A549 (cell line): ENCODE measurements around the gene EXO1. TPM values are rescaled to one million over a fixed set of nuclear protein-coding genes. Genes with fewer than 3 reads are reported as not detected.

Source experiments
- ATAC-seq, 2 experiments: fragments of 200-7000 bp in 1 of 2; fragments of >200 bp in 1 of 2; cut with Nextera tagmentation in 1 of 2; cut with Tn5 transposase in 1 of 2; 3 replicates each; pipeline versions ENCODE4 v1.8.0 to v1.9.1; 2018 to 2020; ENCODE audit warnings: mild to moderate bottlenecking in 1 of 2, moderate library complexity in 1 of 2
- CTCF ChIA-PET: fragments of 300-600 bp; sonication (Branson Sonifier 250); formaldehyde crosslinking; extraction: SDS; loops from one replicate; lab custom pipeline; 2021; ENCODE audit warnings: antibody characterized with exemption, inconsistent platforms; lab: Yijun Ruan, JAX
- POLR2A ChIA-PET: fragments of 350-600 bp; formaldehyde crosslinking; extraction: SDS; loops from one replicate; lab custom pipeline; 2021; ENCODE audit warnings: antibody characterized with exemption, inconsistent platforms; lab: Yijun Ruan, JAX
- DNase-seq, 2 experiments: peaks; one replicate each; pipeline versions ENCODE4 v3.0.0 to v3.0.0-alpha.2; 2011 to 2016; ENCODE audit warnings: low read depth in 1 of 2, low spot score in 1 of 2
- FAIRE-seq: peaks from 2 replicates; lab custom pipeline; 2011; peaks lifted over from hg19 to GRCh38; lab: Jason Lieb, UNC
- H3K27ac ChIP-seq, 2 experiments: fragments of >200 bp; sonication (Bioruptor Twin); formaldehyde crosslinking; 3 replicates each; pipeline ENCODE4 v1.5.1; 2016 to 2017
- H3K4me1 ChIP-seq: fragments of >200 bp; sonication (Bioruptor Twin); formaldehyde crosslinking; 3 replicates; pipeline ENCODE4 v1.6.1; 2016
- H3K4me2 ChIP-seq: fragments of >200 bp; sonication (Bioruptor Twin); formaldehyde crosslinking; 3 replicates; pipeline ENCODE4 v1.6.1; 2016
- H3K4me3 ChIP-seq: fragments of >200 bp; sonication (Bioruptor Twin); formaldehyde crosslinking; 3 replicates; pipeline ENCODE4 v1.5.1; 2016
- H3K9me3 ChIP-seq: fragments of >200 bp; sonication (Bioruptor Twin); formaldehyde crosslinking; 3 replicates; pipeline ENCODE4 v1.6.1; 2016
- CBX8 ChIP-seq: fragments of 200-600 bp; sonication (generic); IDR thresholded peaks from 2 replicates; pipeline ENCODE4 v1.6.1; 2016
- CEBPB ChIP-seq, 2 experiments: fragments of >200 bp in 1 of 2; sonication (Bioruptor Twin) in 1 of 2; formaldehyde crosslinking in 1 of 2; IDR thresholded peaks; 2 replicates each; pipeline ENCODE4 v1.6.1; 2012 to 2016
- EP300 ChIP-seq, 2 experiments: fragments of >200 bp; sonication (Bioruptor Twin); formaldehyde crosslinking; IDR thresholded peaks; 2 replicates in 1 of 2; 3 replicates in 1 of 2; pipeline ENCODE4 v1.6.1; 2016 to 2017
- FOSB ChIP-seq: fragments of 250-450 bp; sonication (Bioruptor Pico); IDR thresholded peaks from 2 replicates; pipeline ENCODE4 v1.5.0; 2020; ENCODE audit warnings: mild to moderate bottlenecking, moderate library complexity
- FOXS1 ChIP-seq: fragments of 250-450 bp; sonication (Bioruptor Pico); IDR thresholded peaks from 2 replicates; pipeline ENCODE4 v1.5.0; 2020; ENCODE audit warnings: mild to moderate bottlenecking, moderate library complexity
- HDAC2 ChIP-seq: fragments of 200-600 bp; sonication (generic); IDR thresholded peaks from 2 replicates; pipeline ENCODE4 v1.6.1; 2016
- HOXB13 ChIP-seq: fragments of 250-450 bp; sonication (Bioruptor Pico); IDR thresholded peaks from 2 replicates; pipeline ENCODE4 v1.5.0; 2020; ENCODE audit warnings: low read depth, mild to moderate bottlenecking, moderate library complexity
- JUN ChIP-seq, 2 experiments: fragments of >200 bp; sonication (Bioruptor Twin); formaldehyde crosslinking; IDR thresholded peaks; 2 replicates in 1 of 2; 3 replicates in 1 of 2; pipeline ENCODE4 v1.6.1; 2016 to 2017
- JUNB ChIP-seq: fragments of >200 bp; sonication (Bioruptor Twin); formaldehyde crosslinking; IDR thresholded peaks from 2 replicates; pipeline ENCODE4 v1.6.1; 2016
- KDM1A ChIP-seq: fragments of 200-600 bp; sonication (generic); IDR thresholded peaks from 2 replicates; pipeline ENCODE4 v1.6.1; 2016; ENCODE audit warnings: low read depth, mild to moderate bottlenecking
- MAZ ChIP-seq: fragments of 150-350 bp; IDR thresholded peaks from 2 replicates; pipeline ENCODE4 v1.6.1; 2014; ENCODE audit warnings: antibody characterized with exemption, low read depth, low read length, borderline replicate concordance
- MYC ChIP-seq: IDR thresholded peaks from 2 replicates; pipeline ENCODE4 v1.6.1; 2012; ENCODE audit warnings: mild to moderate bottlenecking, inconsistent platforms, low read length, improper control_type of control experiment, borderline replicate concordance
- NR3C1 ChIP-seq: fragments of >200 bp; sonication (Bioruptor Twin); formaldehyde crosslinking; IDR thresholded peaks from 3 replicates; pipeline ENCODE4 v1.6.1; 2017
- PHF8 ChIP-seq: fragments of 200-600 bp; sonication (generic); IDR thresholded peaks from 2 replicates; pipeline ENCODE4 v1.6.1; 2016; ENCODE audit warnings: low read depth, mild to moderate bottlenecking, antibody characterized with exemption, moderate library complexity, borderline replicate concordance
- POLR2A ChIP-seq: IDR thresholded peaks from 2 replicates; pipeline ENCODE4 v1.6.1; 2012; ENCODE audit warnings: mild to moderate bottlenecking, low read length
- POLR2AphosphoS2 ChIP-seq: conservative IDR thresholded peaks from 2 replicates; pipeline ENCODE4 v1.6.1; 2012; ENCODE audit warnings: low read length, improper control_type of control experiment, inconsistent platforms
- RAD21 ChIP-seq, 2 experiments: fragments of >200 bp in 1 of 2; sonication (Bioruptor Twin) in 1 of 2; formaldehyde crosslinking in 1 of 2; IDR thresholded peaks in 1 of 2; conservative IDR thresholded peaks in 1 of 2; 2 replicates in 1 of 2; 3 replicates in 1 of 2; pipeline ENCODE4 v1.6.1; 2012 to 2018; ENCODE audit warnings: inconsistent platforms in 1 of 2
- RNF2 ChIP-seq: fragments of 200-600 bp; sonication (generic); IDR thresholded peaks from 2 replicates; pipeline ENCODE4 v1.6.1; 2016; ENCODE audit warnings: low read depth, mild to moderate bottlenecking, antibody characterized with exemption, moderate library complexity, borderline replicate concordance
- TFCP2L1 ChIP-seq: fragments of 250-450 bp; sonication (Bioruptor Pico); IDR thresholded peaks from 2 replicates; pipeline ENCODE4 v1.5.0; 2021; ENCODE audit warnings: mild to moderate bottlenecking
- ZC3H11A ChIP-seq: fragments of 450-650 bp; IDR thresholded peaks from 2 replicates; pipeline ENCODE4 v1.6.1; 2014; ENCODE audit warnings: antibody characterized with exemption, mild to moderate bottlenecking
- WGBS: methylation state at CpG from one replicate; pipeline ENCODE4 v1.1.6; 2017; ENCODE audit errors: missing lambda C conversion rate; 5-methylcytosine and 5-hydroxymethylcytosine counted together
- polyA plus RNA-seq, 4 experiments: library from polyadenylated mRNA; depleted of rRNA in 3 of 4; stranded (reverse); fragments of >200 nt; fragmentation: RNase III in 1 of 4; extraction: RNeasy Plus Mini Kit Qiagen cat#74134 plus additional on column Dnase treatment in 1 of 4; gene quantifications; 2 replicates in 3 of 4; 3 replicates in 1 of 4; pipeline ENCODE4 v1.2.3, GENCODE V29; 2011 to 2017
- TF ChIP-seq, protein P1 (sequence below): fragments of 200-600 bp; sonication (generic); IDR thresholded peaks from 2 replicates; pipeline ENCODE4 v1.6.1; 2016; ENCODE audit warnings: antibody characterized with exemption, mild to moderate bottlenecking, moderate library complexity
- TF ChIP-seq, protein P2 (sequence below): IDR thresholded peaks from 2 replicates; pipeline ENCODE4 v1.6.1; 2012
- TF ChIP-seq, protein P3 (sequence below): IDR thresholded peaks from 2 replicates; pipeline ENCODE4 v1.6.1; 2012; ENCODE audit warnings: low read depth, borderline replicate concordance
- TF ChIP-seq, protein P4 (sequence below): fragments of >200 bp; sonication (Bioruptor Twin); formaldehyde crosslinking; IDR thresholded peaks from 2 replicates; pipeline ENCODE4 v1.6.1; 2016

EXO1 gene
- polyA plus RNA-seq, 2 of the 4 experiments (the other 2 are of a cell fraction): 23.0 to 33.1 TPM

DNA sequence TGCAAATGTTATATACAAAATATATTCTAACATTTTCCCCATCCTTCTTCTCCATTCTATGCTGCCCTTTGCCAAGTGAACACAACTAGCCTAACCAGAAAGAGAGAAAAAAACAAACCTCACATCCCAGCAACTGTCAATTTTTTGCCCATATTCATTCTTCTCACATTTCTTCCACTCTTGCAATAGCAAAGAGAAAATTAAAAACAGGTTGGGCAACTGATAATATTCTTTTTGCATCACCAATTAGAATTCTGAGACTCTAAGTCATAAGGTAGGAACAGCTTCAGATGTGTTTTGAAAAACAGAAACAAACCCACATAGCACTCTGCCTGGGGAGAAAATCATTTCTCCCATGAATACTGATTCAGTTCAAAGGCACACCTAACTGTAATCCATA, 25.2 kb upstream of the EXO1 start:
- ATAC-seq (no peak), DNase-seq (no peak), FAIRE-seq (no peak)
- H3K27ac ChIP-seq: no peak overlapping the region
- ChIA-PET CTCF (interaction anchor here (1.3 kb wide), 1 partner anchor 211 kb away, joined by 4 read pairs; no protein-coding TSS in a partner anchor), POLR2A (no interaction called here)
- no peak overlapping the region for H3K4me2 ChIP-seq
- H3K4me1 ChIP-seq: peaks cover 8% of the 10 kb centered on the region; the same call in 2 of the 3 replicates
- no peak overlapping the region for H3K4me3 ChIP-seq
- TF ChIP-seq, protein P1, sequence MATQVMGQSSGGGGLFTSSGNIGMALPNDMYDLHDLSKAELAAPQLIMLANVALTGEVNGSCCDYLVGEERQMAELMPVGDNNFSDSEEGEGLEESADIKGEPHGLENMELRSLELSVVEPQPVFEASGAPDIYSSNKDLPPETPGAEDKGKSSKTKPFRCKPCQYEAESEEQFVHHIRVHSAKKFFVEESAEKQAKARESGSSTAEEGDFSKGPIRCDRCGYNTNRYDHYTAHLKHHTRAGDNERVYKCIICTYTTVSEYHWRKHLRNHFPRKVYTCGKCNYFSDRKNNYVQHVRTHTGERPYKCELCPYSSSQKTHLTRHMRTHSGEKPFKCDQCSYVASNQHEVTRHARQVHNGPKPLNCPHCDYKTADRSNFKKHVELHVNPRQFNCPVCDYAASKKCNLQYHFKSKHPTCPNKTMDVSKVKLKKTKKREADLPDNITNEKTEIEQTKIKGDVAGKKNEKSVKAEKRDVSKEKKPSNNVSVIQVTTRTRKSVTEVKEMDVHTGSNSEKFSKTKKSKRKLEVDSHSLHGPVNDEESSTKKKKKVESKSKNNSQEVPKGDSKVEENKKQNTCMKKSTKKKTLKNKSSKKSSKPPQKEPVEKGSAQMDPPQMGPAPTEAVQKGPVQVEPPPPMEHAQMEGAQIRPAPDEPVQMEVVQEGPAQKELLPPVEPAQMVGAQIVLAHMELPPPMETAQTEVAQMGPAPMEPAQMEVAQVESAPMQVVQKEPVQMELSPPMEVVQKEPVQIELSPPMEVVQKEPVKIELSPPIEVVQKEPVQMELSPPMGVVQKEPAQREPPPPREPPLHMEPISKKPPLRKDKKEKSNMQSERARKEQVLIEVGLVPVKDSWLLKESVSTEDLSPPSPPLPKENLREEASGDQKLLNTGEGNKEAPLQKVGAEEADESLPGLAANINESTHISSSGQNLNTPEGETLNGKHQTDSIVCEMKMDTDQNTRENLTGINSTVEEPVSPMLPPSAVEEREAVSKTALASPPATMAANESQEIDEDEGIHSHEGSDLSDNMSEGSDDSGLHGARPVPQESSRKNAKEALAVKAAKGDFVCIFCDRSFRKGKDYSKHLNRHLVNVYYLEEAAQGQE: no peak
- TF ChIP-seq, protein P2, sequence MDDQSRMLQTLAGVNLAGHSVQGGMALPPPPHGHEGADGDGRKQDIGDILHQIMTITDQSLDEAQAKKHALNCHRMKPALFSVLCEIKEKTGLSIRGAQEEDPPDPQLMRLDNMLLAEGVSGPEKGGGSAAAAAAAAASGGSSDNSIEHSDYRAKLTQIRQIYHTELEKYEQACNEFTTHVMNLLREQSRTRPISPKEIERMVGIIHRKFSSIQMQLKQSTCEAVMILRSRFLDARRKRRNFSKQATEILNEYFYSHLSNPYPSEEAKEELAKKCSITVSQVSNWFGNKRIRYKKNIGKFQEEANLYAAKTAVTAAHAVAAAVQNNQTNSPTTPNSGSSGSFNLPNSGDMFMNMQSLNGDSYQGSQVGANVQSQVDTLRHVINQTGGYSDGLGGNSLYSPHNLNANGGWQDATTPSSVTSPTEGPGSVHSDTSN: no peak
- TF ChIP-seq HDAC2 (no peak), KDM1A (no peak)
- H3K9me3 ChIP-seq: no peaks in the 10 kb centered on the region

DNA sequence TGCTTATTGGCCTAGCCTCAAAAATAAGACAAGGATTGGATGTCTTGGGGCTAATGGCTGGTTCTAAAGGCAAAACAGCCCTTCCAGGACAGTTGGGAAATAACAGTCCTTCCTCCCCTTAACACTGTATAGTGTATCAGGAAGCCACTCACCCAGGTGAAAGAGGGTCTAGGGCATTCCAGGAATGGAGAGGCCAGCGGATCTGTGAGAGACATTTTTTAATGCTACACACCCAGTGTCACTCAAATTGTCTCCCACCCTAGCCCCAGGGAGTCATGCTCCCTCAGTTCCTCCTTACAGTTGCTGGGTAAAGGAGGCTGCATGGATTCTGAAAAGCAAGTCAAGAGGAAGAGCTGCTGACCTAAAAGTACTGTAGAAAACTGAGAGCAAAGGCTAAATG, 24.1 kb upstream of the EXO1 start:
- H3K9me3 ChIP-seq: no peaks in the 10 kb centered on the region
- FAIRE-seq: no peak
- H3K4me1 ChIP-seq: peaks cover 14% of the 10 kb centered on the region
- TF ChIP-seq POLR2AphosphoS2 (no peak), JUNB (no peak), FOSB (no peak), TFCP2L1 (CRISPR knock-in tag) (no peak), EP300 (IDR thresholded peaks at IDR 0.05) (no peak), ZC3H11A (no peak), MAZ (no peak), RNF2 (no peak), FOXS1 (CRISPR knock-in tag) (no peak), JUN (IDR thresholded peaks at IDR 0.05) (no peak), POLR2A (no peak), PHF8 (no peak), MYC (no peak), CEBPB (IDR thresholded peaks at IDR 0.05) (no peak), RAD21 (conservative IDR thresholded peaks at IDR 0.05 in 1 of 2, IDR thresholded peaks at IDR 0.05 in 1 of 2) (no peak), HOXB13 (CRISPR knock-in tag) (no peak), CBX8 (no peak), NR3C1 (no peak)
- TF ChIP-seq, protein P3, sequence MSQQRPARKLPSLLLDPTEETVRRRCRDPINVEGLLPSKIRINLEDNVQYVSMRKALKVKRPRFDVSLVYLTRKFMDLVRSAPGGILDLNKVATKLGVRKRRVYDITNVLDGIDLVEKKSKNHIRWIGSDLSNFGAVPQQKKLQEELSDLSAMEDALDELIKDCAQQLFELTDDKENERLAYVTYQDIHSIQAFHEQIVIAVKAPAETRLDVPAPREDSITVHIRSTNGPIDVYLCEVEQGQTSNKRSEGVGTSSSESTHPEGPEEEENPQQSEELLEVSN: no peak
- TF ChIP-seq, protein P4, sequence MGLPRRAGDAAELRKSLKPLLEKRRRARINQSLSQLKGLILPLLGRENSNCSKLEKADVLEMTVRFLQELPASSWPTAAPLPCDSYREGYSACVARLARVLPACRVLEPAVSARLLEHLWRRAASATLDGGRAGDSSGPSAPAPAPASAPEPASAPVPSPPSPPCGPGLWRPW: no peak
- DNase-seq: no peak
- ATAC-seq: no peak
- H3K4me2 ChIP-seq: no peak overlapping the region
- no peak overlapping the region for H3K4me3 ChIP-seq
- no peak overlapping the region for H3K27ac ChIP-seq
- ChIA-PET POLR2A (no interaction called here), CTCF (interaction anchor here (1.7 to 1.8 kb wide), 2 partner anchors 11 to 16 kb away, joined by 6 to 10 read pairs; no protein-coding TSS in a partner anchor)
- 55% methylated on average over 1 of the region's 1 CpG for WGBS
